Left ventricle myocardium inferior (tissue), 1 donor: ENCODE data around the gene C19orf67. TPM values are rescaled to one million over a fixed set of nuclear protein-coding genes. Genes with fewer than 3 reads are reported as not detected.

Experiments
- DNase-seq: peaks from one replicate; pipeline ENCODE4 v3.0.0-alpha.2; 2020
- H3K27ac ChIP-seq: fragments of 200-600 bp; replicated peaks from 2 replicates; pipeline ENCODE4 v1.8.0; 2021
- H3K27me3 ChIP-seq: fragments of 200-600 bp; 2 replicates; pipeline ENCODE4 v1.8.0; 2021; ENCODE audit warnings: low read depth
- H3K36me3 ChIP-seq: fragments of 200-600 bp; 2 replicates; pipeline ENCODE4 v1.8.0; 2021
- H3K4me1 ChIP-seq: fragments of 200-600 bp; 2 replicates; pipeline ENCODE4 v1.8.0; 2021
- H3K4me3 ChIP-seq: fragments of 200-600 bp; 2 replicates; pipeline ENCODE4 v1.8.0; 2021; ENCODE audit warnings: mild to moderate bottlenecking, moderate library complexity
- H3K9me3 ChIP-seq: fragments of 200-600 bp; replicated peaks from 2 replicates; pipeline ENCODE4 v1.8.0; 2021
- CTCF ChIP-seq: fragments of 200-600 bp; IDR thresholded peaks from 2 replicates; pipeline ENCODE4 v1.8.0; 2021; ENCODE audit warnings: antibody characterized with exemption, mild to moderate bottlenecking, borderline replicate concordance
- intact Hi-C: fragments of 100-400 bp; cut with micrococcal nuclease; formaldehyde crosslinking; loops from one replicate; pipeline ENCODE4 v1.11.0; 2022
- long read RNA-seq: library from polyadenylated mRNA; unstranded; transcript quantifications from one replicate; pipeline ENCODE4 v2.0.0, GENCODE V29; 2021
- total RNA-seq: library from RNA; stranded (reverse); fragmentation: NEBNext Ultra II Directional; extraction: Animal tissue kit (Norgen Biotek cat#: 25700); gene quantifications from one replicate; pipeline ENCODE4 v1.2.1, GENCODE V29; 2021
- donor health status: DM: no; HTN: yes; CAD: no; lungs with severe emphysema.

Gene C19orf67
- not detected for total RNA-seq
- long read RNA-seq: 0 reads

GRCh38 chr19:14085309-14085995 lies at the start of gene C19orf67:
Gene C19orf67, minus strand, starts transcription at chr19:14085783. Its CDS starts 156 bp downstream, at chr19:14085627.
- peaks cover 17% of the 10 kb centered on the region for H3K36me3 ChIP-seq
- no peaks in the 10 kb centered on the region for H3K9me3 ChIP-seq
- no peak for DNase-seq
- H3K4me3 ChIP-seq: no peak within 1 kb of the TSS
- H3K4me1 ChIP-seq: peaks cover 36% of the 10 kb centered on the region
- no peak within 1 kb of the TSS for H3K27ac ChIP-seq
- TF ChIP-seq CTCF: no peak
- intact Hi-C loops: no loop called here
- no peaks in the 10 kb centered on the region for H3K27me3 ChIP-seq

- no peak for TF ChIP-seq CTCF
- H3K36me3 ChIP-seq: no peaks in the 10 kb centered on the region
- H3K4me1 ChIP-seq: peaks cover 43% of the 10 kb centered on the region
- H3K27me3 ChIP-seq: no peaks in the 10 kb centered on the region
- no peaks in the 10 kb centered on the region for H3K9me3 ChIP-seq
- DNase-seq: no peak
- H3K4me3 ChIP-seq: no peak overlapping the region
- no peak overlapping the region for H3K27ac ChIP-seq
- intact Hi-C loops: no loop called here
These were observed 49.8 kb upstream of the C19orf67 start for GRCh38 chr19:14135355-14135754.

- peaks cover 30% of the 10 kb centered on the region for H3K4me1 ChIP-seq
- no peaks in the 10 kb centered on the region for H3K27me3 ChIP-seq
- intact Hi-C loops: no loop called here
- no peak overlapping the region for H3K4me3 ChIP-seq
- H3K36me3 ChIP-seq: no peaks in the 10 kb centered on the region
- no peak for DNase-seq
- TF ChIP-seq CTCF: no peak
- peak overlapping the region; percentile 88 for H3K27ac ChIP-seq
- no peaks in the 10 kb centered on the region for H3K9me3 ChIP-seq
These were observed 42.4 kb upstream of the C19orf67 start for GRCh38 chr19:14127929-14128509.

GRCh38 chr19:14127176-14127575 lies 41.6 kb upstream of the C19orf67 start:
- intact Hi-C loops: no loop called here
- no peaks in the 10 kb centered on the region for H3K9me3 ChIP-seq
- DNase-seq: no peak
- H3K4me3 ChIP-seq: no peak overlapping the region
- no peak for TF ChIP-seq CTCF
- no peaks in the 10 kb centered on the region for H3K27me3 ChIP-seq
- no peaks in the 10 kb centered on the region for H3K36me3 ChIP-seq
- peaks cover 30% of the 10 kb centered on the region for H3K4me1 ChIP-seq
- H3K27ac ChIP-seq: peak overlapping the region; percentile 88

GRCh38 chr19:14122924-14123323 lies 37.3 kb upstream of the C19orf67 start:
- no peaks in the 10 kb centered on the region for H3K27me3 ChIP-seq
- H3K9me3 ChIP-seq: no peaks in the 10 kb centered on the region
- intact Hi-C loops: no loop called here
- peaks cover 34% of the 10 kb centered on the region for H3K4me1 ChIP-seq
- H3K4me3 ChIP-seq: no peak overlapping the region
- H3K36me3 ChIP-seq: no peaks in the 10 kb centered on the region
- no peak for TF ChIP-seq CTCF
- DNase-seq: no peak
- H3K27ac ChIP-seq: no peak overlapping the region
